Spinal cord (tissue), 10 donors: ENCODE results near the gene EMP2. TPM values are rescaled to one million over a fixed set of nuclear protein-coding genes. Genes with fewer than 3 reads are reported as not detected.

Experiments
- DNase-seq, 6 donors: peaks; one replicate each; pipeline versions ENCODE4 v3.0.0 to v3.0.0-alpha.2; 2013 to 2015; ENCODE audit warnings: low spot score in 6 of 6, low read depth in 4 of 6
- H3K27ac ChIP-seq: one replicate; pipeline ENCODE4 v1.5.1; 2013; ENCODE audit warnings: low read depth, low read length, control low read depth
- H3K27me3 ChIP-seq: one replicate; pipeline ENCODE4 v1.6.1; 2013; ENCODE audit warnings: low read length; ENCODE audit not compliant: control insufficient read depth, insufficient read depth
- H3K36me3 ChIP-seq: one replicate; pipeline ENCODE4 v1.6.1; 2013; ENCODE audit warnings: low read length; ENCODE audit not compliant: control insufficient read depth, insufficient read depth
- H3K4me1 ChIP-seq: one replicate; pipeline ENCODE4 v1.6.1; 2013; ENCODE audit warnings: low read length; ENCODE audit not compliant: control insufficient read depth, insufficient read depth
- H3K4me3 ChIP-seq: one replicate; pipeline ENCODE4 v1.5.1; 2013; ENCODE audit warnings: low read depth, low read length, control low read depth
- H3K9me3 ChIP-seq: one replicate; pipeline ENCODE4 v1.6.1; 2013; ENCODE audit warnings: low read length; ENCODE audit not compliant: control insufficient read depth, insufficient read depth
- WGBS: methylation state at CpG from one replicate; pipeline ENCODE4 v1.1.5; 2013; ENCODE audit warnings: missing lambda C conversion rate; ENCODE audit not compliant: insufficient coverage; 5-methylcytosine and 5-hydroxymethylcytosine counted together
- polyA plus RNA-seq, 2 donors: library from polyadenylated mRNA; unstranded; fragments of 120-200 nt; gene quantifications; one replicate each; pipeline ENCODE4 v1.2.1, GENCODE V29; 2013; ENCODE audit not compliant: insufficient read length in 2 of 2
- total RNA-seq, 2 donors: library from RNA; depleted of rRNA in 1 of 2; stranded (reverse); fragments of 120-200 nt in 1 of 2; fragments of >200 nt in 1 of 2; gene quantifications; one replicate each; pipeline versions ENCODE4 v1.2.3 to v1.2.4, GENCODE V29; 2013 to 2014
- donor health status: healthy.

The EMP2 gene
- total and polyA plus RNA-seq, 4 donors = 19.7 to 40.9 (median 30.9) TPM

DNA sequence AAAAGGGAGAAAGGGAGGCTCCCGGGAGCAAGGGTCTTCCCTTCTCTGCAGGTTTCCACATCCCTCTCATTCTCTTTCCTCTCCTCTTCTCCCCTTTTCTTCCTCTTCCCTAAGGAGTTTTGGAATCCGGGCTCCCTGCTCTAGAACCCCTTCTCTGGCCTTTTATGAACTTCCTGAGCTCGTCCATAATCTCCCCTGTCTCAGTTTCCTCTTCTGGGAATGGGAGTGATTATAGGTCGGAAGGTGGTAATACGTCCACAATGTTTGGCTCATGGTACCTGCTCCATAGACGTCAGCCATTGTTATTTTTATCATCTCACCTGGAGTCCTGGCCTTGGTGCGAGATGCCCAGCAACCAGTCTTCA, 467 bp upstream of the EMP2 start:
- Histone ChIP-seq H3K27ac (peak overlapping the region; percentile 52), H3K27me3 (peaks cover 8% of the 10 kb centered on the region), H3K9me3 (no peaks in the 10 kb centered on the region), H3K36me3 (no peaks in the 10 kb centered on the region), H3K4me3 (peak overlapping the region; percentile 68), H3K4me1 (peaks cover 36% of the 10 kb centered on the region)
- DNase-seq = no peak
- WGBS = 36% methylated on average over 5 of the region's 7 CpGs

DNA sequence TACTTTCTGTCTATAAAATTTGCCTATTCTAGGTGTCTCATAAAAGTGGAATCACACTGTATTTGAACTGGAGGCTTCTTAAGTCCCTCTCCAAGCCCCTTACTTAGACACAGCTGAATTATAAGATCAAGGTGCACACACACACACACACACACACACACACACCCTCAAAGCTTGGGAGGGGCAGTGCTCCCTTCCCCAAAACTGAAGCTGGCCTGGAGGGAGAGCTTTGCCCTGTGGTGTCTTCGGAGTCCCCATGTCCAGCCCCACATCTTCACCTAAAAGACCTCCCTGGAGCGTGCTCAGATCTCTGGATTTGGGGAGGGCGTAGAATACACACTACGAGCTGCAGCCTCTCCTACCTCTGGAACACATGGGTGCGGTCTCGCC, 828 bp downstream of the EMP2 start:
- H3K9me3 ChIP-seq = no peaks in the 10 kb centered on the region
- WGBS = 24% methylated on average over 6 of the region's 6 CpGs
- no peak for DNase-seq
- peaks cover 36% of the 10 kb centered on the region for H3K4me1 ChIP-seq
- H3K27me3 ChIP-seq = peaks cover 8% of the 10 kb centered on the region
- H3K27ac ChIP-seq = peak overlapping the region; percentile 84
- peak overlapping the region; percentile 68 for H3K4me3 ChIP-seq
- no peaks in the 10 kb centered on the region for H3K36me3 ChIP-seq

DNA sequence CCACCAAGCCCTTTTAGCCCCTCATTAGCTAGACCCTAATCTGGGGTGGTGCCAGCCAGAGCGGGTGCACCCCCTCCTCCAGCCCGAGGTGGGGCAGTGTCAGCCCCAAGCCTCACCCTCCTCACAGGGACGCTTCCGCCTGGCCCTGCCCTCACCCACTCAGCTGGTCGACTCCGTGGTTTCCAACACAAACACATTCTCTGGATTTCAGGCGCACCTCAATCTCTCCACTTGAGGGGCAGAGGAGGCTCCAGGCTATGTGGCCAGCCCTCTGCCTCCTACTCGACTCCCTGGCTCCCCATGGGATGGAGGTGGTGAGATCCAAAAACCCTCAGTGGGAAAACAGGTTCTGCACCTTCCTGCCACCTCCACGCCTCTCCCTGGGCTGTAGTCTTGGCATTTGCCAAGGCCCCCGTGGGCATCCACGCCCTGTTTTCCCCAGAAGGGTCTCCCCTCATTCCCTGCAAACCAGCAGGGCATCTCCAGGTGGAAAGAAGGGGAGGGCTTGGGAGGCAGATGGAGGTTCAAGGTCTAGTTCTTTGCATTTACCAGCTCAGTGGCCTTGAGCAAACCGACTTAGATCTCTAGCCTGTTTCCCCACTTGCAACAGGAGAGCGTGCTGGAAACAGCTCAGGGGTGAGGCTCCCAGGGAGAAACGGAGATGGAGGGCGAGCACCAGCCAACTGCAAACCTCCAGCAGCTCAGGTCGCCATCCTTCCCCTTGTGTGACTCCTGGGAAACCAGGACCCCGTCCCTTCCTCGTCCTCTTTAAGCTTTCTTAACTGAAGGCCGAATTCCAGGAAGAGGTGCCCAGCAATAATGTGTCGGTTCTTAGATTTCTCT, 1.7 kb downstream of the EMP2 start:
- Histone ChIP-seq H3K9me3 (no peaks in the 10 kb centered on the region), H3K27ac (no peak overlapping the region), H3K27me3 (peaks cover 8% of the 10 kb centered on the region), H3K4me1 (peaks cover 36% of the 10 kb centered on the region), H3K36me3 (no peaks in the 10 kb centered on the region), H3K4me3 (peak overlapping the region; percentile 68)
- no peak for DNase-seq
- WGBS = 65% methylated on average over 15 of the region's 20 CpGs

DNA sequence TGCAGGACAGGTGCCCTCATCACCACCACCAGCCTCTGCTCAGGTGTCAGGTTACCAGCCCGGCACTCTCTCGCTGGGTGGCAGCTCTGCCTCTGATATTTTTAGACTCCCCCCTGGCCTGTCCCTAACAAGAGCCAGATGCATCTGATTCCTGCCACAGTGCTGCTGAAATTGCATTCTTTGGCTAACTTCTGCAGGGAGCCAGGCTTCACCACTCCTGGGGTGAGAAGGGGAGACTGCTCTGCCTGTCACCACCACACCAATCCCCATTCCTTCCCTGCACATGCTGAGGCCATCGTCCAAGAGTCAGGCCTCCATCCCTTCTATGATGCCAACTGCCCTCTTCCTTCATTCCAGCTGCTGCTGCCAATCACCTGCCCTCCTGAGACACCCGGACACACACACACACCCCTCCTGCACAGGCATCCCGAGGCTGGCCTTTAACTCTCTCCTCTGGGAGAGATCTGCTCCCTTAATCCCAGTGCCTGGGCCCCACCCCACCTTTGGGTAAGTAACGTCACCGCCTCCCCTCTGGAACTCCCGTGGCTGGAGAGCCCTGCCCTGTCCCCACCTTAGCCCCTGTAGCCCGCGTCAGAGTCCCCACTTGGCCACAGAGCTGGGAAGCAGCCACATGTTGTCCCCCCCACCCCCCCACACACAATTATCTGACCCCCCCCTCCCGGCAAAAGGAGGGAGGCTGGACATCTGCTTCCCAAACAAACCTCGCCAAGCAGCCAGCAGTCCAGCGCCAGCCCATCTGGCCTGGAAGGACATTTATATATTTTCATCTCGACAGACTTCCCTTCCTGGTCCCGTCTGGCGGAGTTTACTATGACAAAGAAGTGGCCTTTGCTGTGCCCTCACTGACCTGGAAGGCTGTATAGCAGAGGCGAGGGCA, 2.8 kb downstream of the EMP2 start:
- H3K27ac ChIP-seq = no peak overlapping the region
- H3K4me1 ChIP-seq = peaks cover 36% of the 10 kb centered on the region
- H3K36me3 ChIP-seq = no peaks in the 10 kb centered on the region
- no peak for DNase-seq
- 42% methylated on average over 11 of the region's 17 CpGs for WGBS
- peaks cover 8% of the 10 kb centered on the region for H3K27me3 ChIP-seq
- peak overlapping the region; percentile 16 for H3K4me3 ChIP-seq
- H3K9me3 ChIP-seq = no peaks in the 10 kb centered on the region

GRCh38 chr16:10576390-10577304, 3.8 kb downstream of the EMP2 start:
- no peak for DNase-seq

GRCh38 chr16:10575506-10576130, 4.8 kb downstream of the EMP2 start:
- H3K36me3 ChIP-seq = no peaks in the 10 kb centered on the region
- 90% methylated on average over 4 of the region's 4 CpGs for WGBS
- no peak overlapping the region for H3K27ac ChIP-seq
- no peak for DNase-seq
- H3K9me3 ChIP-seq = no peaks in the 10 kb centered on the region
- H3K27me3 ChIP-seq = peaks cover 8% of the 10 kb centered on the region
- no peak overlapping the region for H3K4me3 ChIP-seq
- H3K4me1 ChIP-seq = peaks cover 29% of the 10 kb centered on the region

More at GRCh38 chr16:10576390-10577304, 3.8 kb downstream of the EMP2 start:
- peaks cover 36% of the 10 kb centered on the region for H3K4me1 ChIP-seq
- no peak overlapping the region for H3K27ac ChIP-seq
- H3K36me3 ChIP-seq = no peaks in the 10 kb centered on the region
- WGBS = 72% methylated on average over 17 of the region's 17 CpGs
- no peaks in the 10 kb centered on the region for H3K9me3 ChIP-seq
- H3K27me3 ChIP-seq = peaks cover 8% of the 10 kb centered on the region
- H3K4me3 ChIP-seq = no peak overlapping the region

DNA sequence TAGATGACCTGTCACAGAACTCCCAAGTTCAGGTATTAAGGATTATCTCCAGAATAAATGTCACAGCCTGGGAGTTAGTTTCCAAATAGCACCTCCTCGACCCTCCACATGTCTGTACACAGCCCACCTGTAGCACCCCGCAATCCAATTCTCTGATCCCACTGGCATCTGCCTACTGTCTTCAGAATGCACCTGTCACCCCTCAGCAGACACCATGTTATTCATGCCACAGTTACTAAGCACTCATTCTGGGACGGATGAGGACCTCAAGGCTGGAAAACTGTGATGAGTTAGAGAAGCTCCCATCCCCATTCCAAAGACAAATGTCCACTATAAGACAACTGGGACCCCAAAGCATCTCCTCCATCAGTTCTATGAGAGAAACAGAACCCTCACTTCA, 7.8 kb downstream of the EMP2 start:
- H3K4me1 ChIP-seq = peaks cover 10% of the 10 kb centered on the region
- no peaks in the 10 kb centered on the region for H3K9me3 ChIP-seq
- H3K36me3 ChIP-seq = no peaks in the 10 kb centered on the region
- no peak overlapping the region for H3K27ac ChIP-seq
- H3K4me3 ChIP-seq = no peak overlapping the region
- no peak for DNase-seq
- H3K27me3 ChIP-seq = no peaks in the 10 kb centered on the region
- WGBS = 86% methylated on average over 2 of the region's 3 CpGs

DNA sequence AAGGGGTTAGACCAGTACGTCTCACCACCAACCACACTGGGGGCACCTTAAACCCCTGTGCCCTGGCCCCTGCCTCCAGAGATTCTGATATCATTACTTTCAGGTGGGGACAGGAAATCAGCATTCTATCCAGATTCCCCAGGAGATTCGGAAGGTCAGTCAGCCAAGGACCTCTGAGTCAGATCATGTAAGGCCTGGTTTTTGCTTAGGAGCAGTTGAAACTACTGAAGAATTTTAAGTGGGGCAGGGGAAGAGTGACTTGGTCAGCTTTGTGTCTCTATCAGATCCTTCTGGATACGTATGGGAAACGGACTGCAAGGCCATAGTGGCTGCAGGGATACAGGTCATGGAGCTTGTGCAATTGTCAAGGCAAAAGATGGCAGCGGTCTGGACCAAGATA, 9.0 kb downstream of the EMP2 start:
- Histone ChIP-seq H3K27ac (no peak overlapping the region), H3K36me3 (no peaks in the 10 kb centered on the region), H3K9me3 (no peaks in the 10 kb centered on the region), H3K27me3 (no peaks in the 10 kb centered on the region), H3K4me3 (no peak overlapping the region), H3K4me1 (peaks cover 5% of the 10 kb centered on the region)
- WGBS = 75% methylated on average over 3 of the region's 5 CpGs
- DNase-seq = no peak

DNA sequence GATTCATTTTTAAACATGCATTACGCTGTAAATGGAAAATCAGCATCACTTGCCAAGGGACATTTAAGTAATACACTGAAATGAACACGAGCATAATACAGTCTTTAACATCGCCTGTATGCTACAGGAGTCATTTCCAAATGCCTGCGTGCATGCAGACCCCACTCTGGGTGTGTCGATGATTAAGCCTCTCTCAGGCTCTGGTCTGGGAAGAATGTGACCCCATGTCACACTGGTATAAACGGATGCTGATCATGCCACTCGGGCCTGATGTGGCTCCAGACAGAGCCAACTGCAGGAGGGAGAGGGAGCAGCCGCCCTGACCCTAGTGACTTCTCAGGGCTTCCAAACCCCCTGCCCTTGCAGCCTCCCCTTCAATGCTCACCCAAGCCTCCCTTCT, 10.8 kb downstream of the EMP2 start:
- Histone ChIP-seq H3K4me1 (peaks cover 5% of the 10 kb centered on the region), H3K4me3 (no peak overlapping the region), H3K27ac (no peak overlapping the region), H3K27me3 (no peaks in the 10 kb centered on the region), H3K36me3 (no peaks in the 10 kb centered on the region), H3K9me3 (no peaks in the 10 kb centered on the region)
- DNase-seq = no peak
- 90% methylated on average over 5 of the region's 8 CpGs for WGBS
